HG03575 (cell line): ENCODE measurements around the gene MFNG.
"Not testable (repeated sequence)": the region's sequence is repeated elsewhere in the genome, so short reads cannot be mapped to it uniquely, and the experiment has no call there.

ENCODE experiments used
- ATAC-seq: cut with Tn5 transposase; IDR thresholded peaks from one replicate; pipeline ENCODE4 v1.9.1; 2021; ENCODE audit not compliant: unreplicated experiment, insufficient number of reproducible peaks, low FRiP score; ENCODE audit errors: extremely low read depth

Gene MFNG

GRCh38 chr22:37486224-37486845 lies at the start of gene MFNG:
MFNG (minus strand) TSS chr22:37486384; CDS start chr22:37486177, 207 bp downstream.
- no peak for ATAC-seq

GRCh38 chr22:37535159-37535558 lies 49.0 kb upstream of the MFNG start:
- no peak for ATAC-seq

- ATAC-seq = no peak
Measured at GRCh38 chr22:37534445-37534844, 48.3 kb upstream of the MFNG start.

- no peak for ATAC-seq
Measured at GRCh38 chr22:37533995-37534394, 47.8 kb upstream of the MFNG start.

- ATAC-seq = no peak
Measured at GRCh38 chr22:37529652-37530345, 43.6 kb upstream of the MFNG start.

GRCh38 chr22:37527952-37528351 lies 41.8 kb upstream of the MFNG start:
- not testable (repeated sequence) for ATAC-seq

- not testable (repeated sequence) for ATAC-seq
Measured at GRCh38 chr22:37527081-37527752, 41.0 kb upstream of the MFNG start.

GRCh38 chr22:37526376-37526775 lies 40.2 kb upstream of the MFNG start:
- no peak for ATAC-seq

- no peak for ATAC-seq
Measured at GRCh38 chr22:37525746-37526350, 39.7 kb upstream of the MFNG start.

GRCh38 chr22:37525073-37525745 lies 39.0 kb upstream of the MFNG start:
- ATAC-seq = no peak

GRCh38 chr22:37522482-37522881 lies 36.3 kb upstream of the MFNG start:
- no peak for ATAC-seq

- no peak for ATAC-seq
Measured at GRCh38 chr22:37521236-37521739, 35.1 kb upstream of the MFNG start.

- no peak for ATAC-seq
Measured at GRCh38 chr22:37520776-37521191, 34.6 kb upstream of the MFNG start.

- ATAC-seq = no peak
Measured at GRCh38 chr22:37519268-37520195, 33.3 kb upstream of the MFNG start, which contains the start of gene CARD10. CARD10 (minus strand) TSS chr22:37519415; CDS start chr22:37519200, 215 bp downstream.

- no peak for ATAC-seq
Measured at GRCh38 chr22:37518509-37519267, 32.5 kb upstream of the MFNG start.

GRCh38 chr22:37517826-37518450 lies 31.8 kb upstream of the MFNG start:
- no peak for ATAC-seq

- ATAC-seq = no peak
Measured at GRCh38 chr22:37516456-37516855, 30.3 kb upstream of the MFNG start.
